Measurements from ENCODE around the gene C9orf57.
"Not testable (repeated sequence)": the region's sequence is repeated elsewhere in the genome, so short reads cannot be mapped to it uniquely, and the experiment has no call there.

DNA sequence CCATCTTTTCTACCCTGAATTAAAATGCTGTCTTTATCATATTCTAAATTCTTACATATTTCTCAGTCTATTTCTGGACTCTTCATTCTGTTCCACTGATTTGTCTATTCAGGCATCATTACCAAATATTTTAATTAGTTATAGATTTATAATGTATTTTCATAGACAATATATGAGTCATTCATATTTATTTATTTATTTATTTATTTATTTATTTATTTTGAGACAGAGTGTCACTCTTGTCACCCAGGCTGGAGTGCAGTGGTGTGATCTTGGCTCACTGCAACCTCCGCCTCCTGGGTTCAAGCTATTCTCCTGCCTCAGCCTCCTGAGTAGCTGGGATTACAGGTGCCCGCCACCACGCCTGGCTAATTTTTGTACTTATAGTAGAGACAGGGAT is 35.1 kb upstream of the C9orf57 start:
- TF ChIP-seq, protein P1, sequence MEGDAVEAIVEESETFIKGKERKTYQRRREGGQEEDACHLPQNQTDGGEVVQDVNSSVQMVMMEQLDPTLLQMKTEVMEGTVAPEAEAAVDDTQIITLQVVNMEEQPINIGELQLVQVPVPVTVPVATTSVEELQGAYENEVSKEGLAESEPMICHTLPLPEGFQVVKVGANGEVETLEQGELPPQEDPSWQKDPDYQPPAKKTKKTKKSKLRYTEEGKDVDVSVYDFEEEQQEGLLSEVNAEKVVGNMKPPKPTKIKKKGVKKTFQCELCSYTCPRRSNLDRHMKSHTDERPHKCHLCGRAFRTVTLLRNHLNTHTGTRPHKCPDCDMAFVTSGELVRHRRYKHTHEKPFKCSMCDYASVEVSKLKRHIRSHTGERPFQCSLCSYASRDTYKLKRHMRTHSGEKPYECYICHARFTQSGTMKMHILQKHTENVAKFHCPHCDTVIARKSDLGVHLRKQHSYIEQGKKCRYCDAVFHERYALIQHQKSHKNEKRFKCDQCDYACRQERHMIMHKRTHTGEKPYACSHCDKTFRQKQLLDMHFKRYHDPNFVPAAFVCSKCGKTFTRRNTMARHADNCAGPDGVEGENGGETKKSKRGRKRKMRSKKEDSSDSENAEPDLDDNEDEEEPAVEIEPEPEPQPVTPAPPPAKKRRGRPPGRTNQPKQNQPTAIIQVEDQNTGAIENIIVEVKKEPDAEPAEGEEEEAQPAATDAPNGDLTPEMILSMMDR (IDR thresholded peaks at IDR 0.05 in 4 of 5, conservative IDR thresholded peaks at IDR 0.05 in 1 of 5): not testable (repeated sequence)
- TF ChIP-seq POLR2A (IDR thresholded peaks at IDR 0.05): not testable (repeated sequence)

Data from gastrocnemius medialis (tissue), 4 donors.